Activated CD8-positive, alpha-beta memory T cell treated with anti-CD3 and anti-CD28 coated beads for 4 hours (primary cell): ENCODE data around the gene PPP4R4.
"Not testable (repeated sequence)": the region's sequence is repeated elsewhere in the genome, so short reads cannot be mapped to it uniquely, and the experiment has no call there.

ENCODE experiments used
- DNase-seq, 2 donors: peaks; one replicate each; pipeline ENCODE4 v3.0.0-alpha.2; 2020; ENCODE audit warnings: low read depth in 2 of 2

The PPP4R4 gene

GRCh38 chr14:94145902-94146527, 28.1 kb upstream of the PPP4R4 start:
- DNase-seq, result no peak

- DNase-seq, result no peak
Measured at GRCh38 chr14:94152676-94153075, 21.4 kb upstream of the PPP4R4 start.

- DNase-seq, result no peak
Measured at GRCh38 chr14:94153750-94154342, 20.3 kb upstream of the PPP4R4 start.

- not testable (repeated sequence) for DNase-seq
Measured at GRCh38 chr14:94156143-94156542, 18.0 kb upstream of the PPP4R4 start.

- no peak for DNase-seq
Measured at GRCh38 chr14:94157197-94157596, 16.9 kb upstream of the PPP4R4 start.

- DNase-seq, result no peak
Measured at GRCh38 chr14:94158239-94158883, 15.8 kb upstream of the PPP4R4 start.

GRCh38 chr14:94161058-94161457, 13.1 kb upstream of the PPP4R4 start:
- no peak for DNase-seq

GRCh38 chr14:94161981-94162380, 12.1 kb upstream of the PPP4R4 start:
- DNase-seq, result no peak

- no peak for DNase-seq
Measured at GRCh38 chr14:94162466-94162865, 11.7 kb upstream of the PPP4R4 start.

GRCh38 chr14:94163796-94164195, 10.3 kb upstream of the PPP4R4 start:
- no peak for DNase-seq

- DNase-seq, result no peak
Measured at GRCh38 chr14:94164685-94165431, 9.3 kb upstream of the PPP4R4 start.

GRCh38 chr14:94165744-94166143, 8.4 kb upstream of the PPP4R4 start:
- DNase-seq, result no peak

- DNase-seq, result no peak
Measured at GRCh38 chr14:94170136-94170535, 4.0 kb upstream of the PPP4R4 start.

GRCh38 chr14:94171208-94171607, 2.9 kb upstream of the PPP4R4 start:
- DNase-seq, result no peak

GRCh38 chr14:94172545-94172944, 1.6 kb upstream of the PPP4R4 start:
- DNase-seq, result no peak

GRCh38 chr14:94173471-94173884, 644 bp upstream of the PPP4R4 start:
- no peak for DNase-seq

GRCh38 chr14:94174604-94175010, 485 bp downstream of the PPP4R4 start:
- no peak for DNase-seq

- DNase-seq, result no peak
Measured at GRCh38 chr14:94175011-94175745, 1.1 kb downstream of the PPP4R4 start.

- DNase-seq, result no peak
Measured at GRCh38 chr14:94175747-94176146, 1.6 kb downstream of the PPP4R4 start.

- DNase-seq, result no peak
Measured at GRCh38 chr14:94176808-94177207, 2.7 kb downstream of the PPP4R4 start.

GRCh38 chr14:94177806-94178205, 3.7 kb downstream of the PPP4R4 start:
- no peak for DNase-seq

- no peak for DNase-seq
Measured at GRCh38 chr14:94179244-94179643, 5.1 kb downstream of the PPP4R4 start.
